ENCODE data around the gene TEX51.

DNA sequence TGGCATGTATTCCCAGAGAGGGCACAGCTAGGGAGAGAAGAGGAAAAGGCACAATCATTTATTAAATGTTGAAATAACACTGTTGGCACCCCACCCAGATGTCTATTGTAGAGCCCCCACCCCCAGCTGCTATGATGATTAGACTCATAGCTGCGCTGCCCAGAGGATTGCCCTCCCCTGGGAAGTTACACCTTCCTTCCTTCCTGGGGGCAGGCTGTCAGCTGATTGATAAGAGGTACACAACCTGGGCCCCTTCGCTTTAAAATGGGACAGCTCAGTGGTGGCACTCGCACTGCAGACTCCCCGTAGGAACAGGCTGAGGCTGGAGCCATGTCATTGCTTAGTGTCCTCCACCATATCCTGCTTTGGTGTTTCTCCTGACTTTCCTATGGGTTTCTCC, 18.1 kb downstream of the TEX51 start:
- TF ChIP-seq, protein P1, sequence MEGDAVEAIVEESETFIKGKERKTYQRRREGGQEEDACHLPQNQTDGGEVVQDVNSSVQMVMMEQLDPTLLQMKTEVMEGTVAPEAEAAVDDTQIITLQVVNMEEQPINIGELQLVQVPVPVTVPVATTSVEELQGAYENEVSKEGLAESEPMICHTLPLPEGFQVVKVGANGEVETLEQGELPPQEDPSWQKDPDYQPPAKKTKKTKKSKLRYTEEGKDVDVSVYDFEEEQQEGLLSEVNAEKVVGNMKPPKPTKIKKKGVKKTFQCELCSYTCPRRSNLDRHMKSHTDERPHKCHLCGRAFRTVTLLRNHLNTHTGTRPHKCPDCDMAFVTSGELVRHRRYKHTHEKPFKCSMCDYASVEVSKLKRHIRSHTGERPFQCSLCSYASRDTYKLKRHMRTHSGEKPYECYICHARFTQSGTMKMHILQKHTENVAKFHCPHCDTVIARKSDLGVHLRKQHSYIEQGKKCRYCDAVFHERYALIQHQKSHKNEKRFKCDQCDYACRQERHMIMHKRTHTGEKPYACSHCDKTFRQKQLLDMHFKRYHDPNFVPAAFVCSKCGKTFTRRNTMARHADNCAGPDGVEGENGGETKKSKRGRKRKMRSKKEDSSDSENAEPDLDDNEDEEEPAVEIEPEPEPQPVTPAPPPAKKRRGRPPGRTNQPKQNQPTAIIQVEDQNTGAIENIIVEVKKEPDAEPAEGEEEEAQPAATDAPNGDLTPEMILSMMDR (IDR thresholded peaks at IDR 0.05; ENCODE audit: insufficient read depth, low read length), result no peak
- TF ChIP-seq GABPA (IDR thresholded peaks at IDR 0.05; ENCODE audit: low read depth) (no peak), POLR2AphosphoS5 (IDR thresholded peaks at IDR 0.05; ENCODE audit: low read depth) (no peak)
- TF ChIP-seq, protein P2, sequence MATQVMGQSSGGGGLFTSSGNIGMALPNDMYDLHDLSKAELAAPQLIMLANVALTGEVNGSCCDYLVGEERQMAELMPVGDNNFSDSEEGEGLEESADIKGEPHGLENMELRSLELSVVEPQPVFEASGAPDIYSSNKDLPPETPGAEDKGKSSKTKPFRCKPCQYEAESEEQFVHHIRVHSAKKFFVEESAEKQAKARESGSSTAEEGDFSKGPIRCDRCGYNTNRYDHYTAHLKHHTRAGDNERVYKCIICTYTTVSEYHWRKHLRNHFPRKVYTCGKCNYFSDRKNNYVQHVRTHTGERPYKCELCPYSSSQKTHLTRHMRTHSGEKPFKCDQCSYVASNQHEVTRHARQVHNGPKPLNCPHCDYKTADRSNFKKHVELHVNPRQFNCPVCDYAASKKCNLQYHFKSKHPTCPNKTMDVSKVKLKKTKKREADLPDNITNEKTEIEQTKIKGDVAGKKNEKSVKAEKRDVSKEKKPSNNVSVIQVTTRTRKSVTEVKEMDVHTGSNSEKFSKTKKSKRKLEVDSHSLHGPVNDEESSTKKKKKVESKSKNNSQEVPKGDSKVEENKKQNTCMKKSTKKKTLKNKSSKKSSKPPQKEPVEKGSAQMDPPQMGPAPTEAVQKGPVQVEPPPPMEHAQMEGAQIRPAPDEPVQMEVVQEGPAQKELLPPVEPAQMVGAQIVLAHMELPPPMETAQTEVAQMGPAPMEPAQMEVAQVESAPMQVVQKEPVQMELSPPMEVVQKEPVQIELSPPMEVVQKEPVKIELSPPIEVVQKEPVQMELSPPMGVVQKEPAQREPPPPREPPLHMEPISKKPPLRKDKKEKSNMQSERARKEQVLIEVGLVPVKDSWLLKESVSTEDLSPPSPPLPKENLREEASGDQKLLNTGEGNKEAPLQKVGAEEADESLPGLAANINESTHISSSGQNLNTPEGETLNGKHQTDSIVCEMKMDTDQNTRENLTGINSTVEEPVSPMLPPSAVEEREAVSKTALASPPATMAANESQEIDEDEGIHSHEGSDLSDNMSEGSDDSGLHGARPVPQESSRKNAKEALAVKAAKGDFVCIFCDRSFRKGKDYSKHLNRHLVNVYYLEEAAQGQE (IDR thresholded peaks at IDR 0.05; ENCODE audit: insufficient replicate concordance, low read depth), result no peak

Data from HL-60 (cell line).